Stimulated activated CD4-positive, alpha-beta T cell treated with anti-CD3 and anti-CD28 coated beads, Interleukin-2, amount 100 ng/mL, for 4 hours (primary cell): ENCODE data around the gene ATAD3A.
"Not testable (repeated sequence)": the region's sequence is repeated elsewhere in the genome, so short reads cannot be mapped to it uniquely, and the experiment has no call there.

Source experiments
- DNase-seq: peaks from one replicate; pipeline ENCODE4 v3.0.0-alpha.2; 2020; ENCODE audit warnings: low read depth

Gene ATAD3A

GRCh38 chr1:1489861-1490260, 22.1 kb upstream of the ATAD3A start:
- DNase-seq: no peak

GRCh38 chr1:1490633-1491230, 21.2 kb upstream of the ATAD3A start:
- no peak for DNase-seq

GRCh38 chr1:1491601-1492000, 20.4 kb upstream of the ATAD3A start:
- no peak for DNase-seq

GRCh38 chr1:1494311-1494710, 17.7 kb upstream of the ATAD3A start:
- not testable (repeated sequence) for DNase-seq

GRCh38 chr1:1495461-1495975, 16.4 kb upstream of the ATAD3A start:
- DNase-seq: not testable (repeated sequence)

GRCh38 chr1:1504777-1505365, 7.1 kb upstream of the ATAD3A start:
- DNase-seq: peak; percentile 32

- DNase-seq: not testable (repeated sequence)
These were observed 6.6 kb upstream of the ATAD3A start for GRCh38 chr1:1505366-1505798.

GRCh38 chr1:1505801-1506200, 6.2 kb upstream of the ATAD3A start:
- not testable (repeated sequence) for DNase-seq

GRCh38 chr1:1507305-1507704, 4.7 kb upstream of the ATAD3A start:
- DNase-seq: no peak

GRCh38 chr1:1508775-1509464, 3.0 kb upstream of the ATAD3A start:
- DNase-seq: not testable (repeated sequence)

- not testable (repeated sequence) for DNase-seq
These were observed 2.5 kb upstream of the ATAD3A start for GRCh38 chr1:1509465-1509850.

GRCh38 chr1:1510912-1511532, 940 bp upstream of the ATAD3A start:
- no peak for DNase-seq

GRCh38 chr1:1512425-1512824, 463 bp downstream of the ATAD3A start:
- not testable (repeated sequence) for DNase-seq

GRCh38 chr1:1513675-1514074, 1.7 kb downstream of the ATAD3A start:
- not testable (repeated sequence) for DNase-seq

GRCh38 chr1:1514376-1514775, 2.4 kb downstream of the ATAD3A start:
- not testable (repeated sequence) for DNase-seq

GRCh38 chr1:1516923-1517322, 5.0 kb downstream of the ATAD3A start:
- DNase-seq: not testable (repeated sequence)

GRCh38 chr1:1517973-1518620, 6.1 kb downstream of the ATAD3A start:
- no peak for DNase-seq

- not testable (repeated sequence) for DNase-seq
These were observed 6.7 kb downstream of the ATAD3A start for GRCh38 chr1:1518621-1519007.

GRCh38 chr1:1519805-1520505, 8.0 kb downstream of the ATAD3A start:
- not testable (repeated sequence) for DNase-seq

- DNase-seq: no peak
These were observed 9.4 kb downstream of the ATAD3A start for GRCh38 chr1:1521331-1521730.

- DNase-seq: not testable (repeated sequence)
These were observed 10.6 kb downstream of the ATAD3A start for GRCh38 chr1:1522536-1522935.
